Measurements from ENCODE around the gene SCARB1.

GRCh38 chr12:124749725-124750124, 113.9 kb downstream of the SCARB1 start:
- TF ChIP-seq CTCF (IDR thresholded peaks at IDR 0.05) (no peak), POLR2A (IDR thresholded peaks at IDR 0.05) (no peak)
